Brain microvascular endothelial cell (primary cell): ENCODE measurements around the gene SCEL.

Source experiments
- DNase-seq: peaks from one replicate; pipeline ENCODE4 v3.0.0-alpha.2; 2020
- H3K27ac ChIP-seq: fragments of 250-450 bp; sonication (Bioruptor Pico); 2 replicates; pipeline ENCODE4 v1.5.1; 2020; ENCODE audit warnings: mild to moderate bottlenecking, moderate library complexity
- H3K27me3 ChIP-seq: fragments of 250-450 bp; sonication (Bioruptor Pico); replicated peaks from 2 replicates; pipeline ENCODE4 v1.5.1; 2020; ENCODE audit warnings: mild to moderate bottlenecking
- H3K36me3 ChIP-seq: fragments of 250-450 bp; sonication (Bioruptor Pico); replicated peaks from 2 replicates; pipeline ENCODE4 v1.5.1; 2020; ENCODE audit warnings: mild to moderate bottlenecking
- H3K4me3 ChIP-seq: 2 replicates; pipeline ENCODE4 v1.5.1; 2011; ENCODE audit warnings: low read depth, mild to moderate bottlenecking, control low read depth, low read length, moderate library complexity
- CTCF ChIP-seq: IDR thresholded peaks from 2 replicates; pipeline ENCODE4 v1.5.1; 2011; ENCODE audit warnings: low read depth, mild to moderate bottlenecking, moderate library complexity, low read length, control low read depth, inconsistent platforms; ENCODE audit errors: missing control alignments
- in situ Hi-C: cut with HindIII; loops from 2 replicates; pipeline ENCODE4 v1.10.0; 2017; ENCODE audit warnings: low sequenced_read_pairs, low pct_ligation_motif_present

The SCEL gene

GRCh38 chr13:77674852-77675251 is 139.3 kb downstream of the SCEL start:
- DNase-seq = no peak
- no peak overlapping the region for H3K27ac ChIP-seq
- in situ Hi-C loops = no loop called here
- H3K36me3 ChIP-seq = no peaks in the 10 kb centered on the region
- H3K27me3 ChIP-seq = no peaks in the 10 kb centered on the region
- no peak for TF ChIP-seq CTCF
- H3K4me3 ChIP-seq = no peak overlapping the region

GRCh38 chr13:77678691-77679235 is 143.3 kb downstream of the SCEL start:
- in situ Hi-C loops = no loop called here

DNA sequence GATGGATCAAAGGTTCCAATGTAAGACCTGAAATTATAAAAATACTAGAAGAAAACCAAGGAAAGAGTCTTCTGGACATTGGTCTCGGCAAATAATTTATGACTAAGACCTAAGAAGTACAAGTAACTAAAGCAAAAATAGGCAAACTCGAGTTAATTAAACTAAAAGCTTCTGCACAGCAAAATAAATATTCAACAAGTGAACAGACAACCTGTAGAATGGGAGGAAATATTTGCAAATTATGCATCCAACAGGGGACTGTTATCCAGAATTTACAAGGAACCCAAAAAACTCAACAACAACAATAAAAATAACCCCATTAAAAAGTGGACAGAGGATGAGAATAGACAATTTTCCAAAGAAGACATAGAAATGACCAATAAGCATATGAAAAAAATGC is 152.3 kb downstream of the SCEL start:
- DNase-seq = no peak
- Histone ChIP-seq H3K36me3 (no peaks in the 10 kb centered on the region), H3K27ac (no peak overlapping the region), H3K27me3 (no peaks in the 10 kb centered on the region), H3K4me3 (no peak overlapping the region)
- TF ChIP-seq CTCF = no peak
- in situ Hi-C loops = no loop called here

More at GRCh38 chr13:77678691-77679235, 143.3 kb downstream of the SCEL start:
- H3K36me3 ChIP-seq = no peaks in the 10 kb centered on the region
- no peak for DNase-seq
- no peak overlapping the region for H3K4me3 ChIP-seq
- no peak for TF ChIP-seq CTCF
- no peak overlapping the region for H3K27ac ChIP-seq
- no peaks in the 10 kb centered on the region for H3K27me3 ChIP-seq

DNA sequence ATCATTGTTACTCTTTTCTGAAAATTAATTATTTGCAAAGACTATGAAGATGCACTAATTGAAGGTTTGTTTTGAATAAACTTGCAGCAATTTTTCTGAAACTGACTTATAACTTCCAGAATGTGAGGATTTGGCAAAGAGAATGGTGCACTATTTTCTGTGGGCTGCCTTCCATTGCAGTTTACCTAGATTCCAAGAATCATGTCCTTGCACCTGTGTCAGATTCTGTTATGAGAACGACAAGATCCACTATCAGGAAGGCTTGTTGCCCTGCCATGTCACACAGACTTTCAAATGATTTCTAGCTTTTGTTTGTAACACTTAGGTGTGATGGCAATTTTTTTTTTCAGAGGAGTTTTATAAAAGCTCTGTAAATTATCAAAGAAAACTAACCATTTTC is 156.4 kb downstream of the SCEL start:
- no peak for TF ChIP-seq CTCF
- Histone ChIP-seq H3K4me3 (no peak overlapping the region), H3K27ac (no peak overlapping the region), H3K27me3 (peaks cover 13% of the 10 kb centered on the region), H3K36me3 (no peaks in the 10 kb centered on the region)
- in situ Hi-C loops = no loop called here
- no peak for DNase-seq

GRCh38 chr13:77692746-77693448 is 157.4 kb downstream of the SCEL start:
- Histone ChIP-seq H3K36me3 (no peaks in the 10 kb centered on the region), H3K4me3 (no peak overlapping the region), H3K27ac (no peak overlapping the region), H3K27me3 (peaks cover 20% of the 10 kb centered on the region)
- DNase-seq = no peak
- in situ Hi-C loops = no loop called here
- no peak for TF ChIP-seq CTCF
